Spleen (tissue), 11 donors: ENCODE results near the gene GAS2. TPM values are rescaled to one million over a fixed set of nuclear protein-coding genes. Genes with fewer than 3 reads are reported as not detected.

Experiments
- DNase-seq: peaks from one replicate; pipeline ENCODE4 v3.0.0-alpha.2; 2020
- H3K27ac ChIP-seq, 8 donors: fragments of 200-600 bp; sonication (generic) in 7 of 8; 1 replicate in 4 of 8; 2 replicates in 4 of 8; pipeline versions ENCODE4 v1.5.0 to v1.8.0; 2016 to 2021; ENCODE audit warnings: inconsistent platforms in 4 of 8, mild to moderate bottlenecking in 4 of 8, moderate library complexity in 1 of 8
- H3K27me3 ChIP-seq, 7 donors: fragments of 200-600 bp; sonication (generic) in 6 of 7; replicated peaks in 1 of 7; 1 replicate in 4 of 7; 2 replicates in 3 of 7; pipeline versions ENCODE4 v1.5.0 to v1.8.0; 2016 to 2021; ENCODE audit warnings: inconsistent platforms in 3 of 7, mild to moderate bottlenecking in 1 of 7
- H3K36me3 ChIP-seq, 6 donors: fragments of 200-600 bp; sonication (generic) in 5 of 6; 1 replicate in 4 of 6; 2 replicates in 2 of 6; pipeline versions ENCODE4 v1.5.0 to v1.8.0; 2016 to 2021; ENCODE audit warnings: inconsistent platforms in 2 of 6
- H3K4me1 ChIP-seq, 6 donors: fragments of 200-600 bp; sonication (generic) in 5 of 6; 1 replicate in 3 of 6; 2 replicates in 3 of 6; pipeline versions ENCODE4 v1.5.0 to v1.8.0; 2016 to 2021; ENCODE audit warnings: inconsistent platforms in 3 of 6
- H3K4me3 ChIP-seq, 8 donors: fragments of 200-600 bp; sonication (generic) in 7 of 8; 1 replicate in 4 of 8; 2 replicates in 4 of 8; pipeline versions ENCODE4 v1.5.0 to v1.8.0; 2016 to 2021; ENCODE audit warnings: inconsistent platforms in 4 of 8, mild to moderate bottlenecking in 4 of 8, moderate library complexity in 2 of 8
- H3K9me3 ChIP-seq, 8 donors: fragments of 200-600 bp; sonication (generic) in 7 of 8; 1 replicate in 4 of 8; 2 replicates in 4 of 8; pipeline versions ENCODE4 v1.5.0 to v1.8.0; 2016 to 2021; ENCODE audit warnings: inconsistent platforms in 4 of 8
- POLR2A ChIP-seq, 3 donors: fragments of 450-650 bp; IDR thresholded peaks; one replicate each; pipeline ENCODE4 v1.5.1; 2017; ENCODE audit warnings: antibody characterized with exemption in 3 of 3, mild to moderate bottlenecking in 1 of 3
- POLR2AphosphoS5 ChIP-seq, 3 donors: sonication (generic); formaldehyde crosslinking; IDR thresholded peaks; one replicate each; pipeline ENCODE4 v1.5.1; 2017; ENCODE audit warnings: antibody characterized with exemption in 3 of 3
- WGBS, 5 donors: extraction: QIAGEN DNeasy Blood & Tissue Kit in 3 of 5; methylation state at CpG; one replicate each; pipeline versions ENCODE4 v1.1.5 to v1.1.7; 2013 to 2018; 5-methylcytosine and 5-hydroxymethylcytosine counted together
- intact Hi-C: fragments of 100-400 bp; cut with DNase I; formaldehyde crosslinking; loops from one replicate; pipeline ENCODE4 v1.15.0; 2023; ENCODE audit warnings: low total_unique reads
- polyA plus RNA-seq, 3 donors: library from polyadenylated mRNA; stranded (reverse); fragments of 200-250 nt; gene quantifications; one replicate each; pipeline ENCODE4 v1.2.1, GENCODE V29; 2013
- total RNA-seq, 7 donors: library from RNA; depleted of rRNA in 3 of 7; stranded (reverse); fragments of >200 nt in 3 of 7; fragmentation: NEBNext Ultra II Directional in 4 of 7; extraction: Animal tissue kit (Norgen Biotek cat#: 25700) in 4 of 7; gene quantifications; one replicate each; pipeline versions ENCODE4 v1.1.0 to v1.2.1, GENCODE V29; 2016 to 2021
- TF ChIP-seq, protein P1 (sequence below), 11 experiments: fragments of 200-600 bp in 7 of 11; fragments of 450-650 bp in 4 of 11; sonication (generic) in 4 of 11; IDR thresholded peaks in 8 of 11; conservative IDR thresholded peaks in 3 of 11; 1 replicate in 7 of 11; 2 replicates in 4 of 11; pipeline versions ENCODE4 v1.4.0 to v1.8.0; 2016 to 2021; ENCODE audit warnings: antibody characterized with exemption in 11 of 11, inconsistent platforms in 4 of 11, mild to moderate bottlenecking in 1 of 11
- donor health status: healthy with polysubstance abuse.
- donor health status: DM: no; HTN: no; CAD: no; lungs with moderate emphysema.
- donor health status: DM: no; HTN: no; CAD: no.
- donor health status: Bipolar disorder and iron deficiency.
- donor health status: healthy.
- donor health status: DM: no; HTN: no; CAD: no.
- donor health status: DM: yes; HTN: yes; CAD: no.

The GAS2 gene
- total and polyA plus RNA-seq, 10 donors = 1.1 to 9.1 (median 2.2) TPM

DNA sequence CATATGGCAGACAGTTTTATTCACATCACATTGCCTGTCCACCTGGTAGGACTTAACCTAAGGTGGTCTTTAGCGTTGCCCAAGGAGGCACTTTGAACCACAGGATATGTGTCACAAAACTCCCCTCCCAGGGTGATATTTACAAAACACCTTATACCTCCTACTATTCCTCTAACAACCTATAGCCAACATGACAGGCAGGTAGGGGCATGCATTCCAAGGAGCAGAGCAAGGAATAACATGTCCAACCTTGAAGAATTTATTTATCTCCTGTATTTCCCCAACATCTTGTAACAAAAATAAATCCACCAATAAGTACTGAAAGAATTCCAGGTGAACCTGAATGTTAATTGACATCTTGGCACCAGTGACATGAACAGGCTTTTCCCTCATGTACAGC lies 102.7 kb downstream of the GAS2 start:
- no peak for DNase-seq
- Histone ChIP-seq H3K9me3 (no peaks in the 10 kb centered on the region), H3K27me3 (no peaks in the 10 kb centered on the region), H3K4me1 (no peaks in the 10 kb centered on the region), H3K36me3 (no peaks in the 10 kb centered on the region), H3K4me3 (no peak overlapping the region), H3K27ac (no peak overlapping the region)
- TF ChIP-seq POLR2AphosphoS5 (IDR thresholded peaks at IDR 0.05) (no peak), POLR2A (IDR thresholded peaks at IDR 0.05) (no peak)
- TF ChIP-seq, protein P1, sequence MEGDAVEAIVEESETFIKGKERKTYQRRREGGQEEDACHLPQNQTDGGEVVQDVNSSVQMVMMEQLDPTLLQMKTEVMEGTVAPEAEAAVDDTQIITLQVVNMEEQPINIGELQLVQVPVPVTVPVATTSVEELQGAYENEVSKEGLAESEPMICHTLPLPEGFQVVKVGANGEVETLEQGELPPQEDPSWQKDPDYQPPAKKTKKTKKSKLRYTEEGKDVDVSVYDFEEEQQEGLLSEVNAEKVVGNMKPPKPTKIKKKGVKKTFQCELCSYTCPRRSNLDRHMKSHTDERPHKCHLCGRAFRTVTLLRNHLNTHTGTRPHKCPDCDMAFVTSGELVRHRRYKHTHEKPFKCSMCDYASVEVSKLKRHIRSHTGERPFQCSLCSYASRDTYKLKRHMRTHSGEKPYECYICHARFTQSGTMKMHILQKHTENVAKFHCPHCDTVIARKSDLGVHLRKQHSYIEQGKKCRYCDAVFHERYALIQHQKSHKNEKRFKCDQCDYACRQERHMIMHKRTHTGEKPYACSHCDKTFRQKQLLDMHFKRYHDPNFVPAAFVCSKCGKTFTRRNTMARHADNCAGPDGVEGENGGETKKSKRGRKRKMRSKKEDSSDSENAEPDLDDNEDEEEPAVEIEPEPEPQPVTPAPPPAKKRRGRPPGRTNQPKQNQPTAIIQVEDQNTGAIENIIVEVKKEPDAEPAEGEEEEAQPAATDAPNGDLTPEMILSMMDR (IDR thresholded peaks at IDR 0.05 in 8 of 11, conservative IDR thresholded peaks at IDR 0.05 in 3 of 11) = no peak
- intact Hi-C loops = no loop called here
- WGBS, 5 donors = 81 to 92% (median 84%) methylated on average over 1 of the region's 1 CpG

DNA sequence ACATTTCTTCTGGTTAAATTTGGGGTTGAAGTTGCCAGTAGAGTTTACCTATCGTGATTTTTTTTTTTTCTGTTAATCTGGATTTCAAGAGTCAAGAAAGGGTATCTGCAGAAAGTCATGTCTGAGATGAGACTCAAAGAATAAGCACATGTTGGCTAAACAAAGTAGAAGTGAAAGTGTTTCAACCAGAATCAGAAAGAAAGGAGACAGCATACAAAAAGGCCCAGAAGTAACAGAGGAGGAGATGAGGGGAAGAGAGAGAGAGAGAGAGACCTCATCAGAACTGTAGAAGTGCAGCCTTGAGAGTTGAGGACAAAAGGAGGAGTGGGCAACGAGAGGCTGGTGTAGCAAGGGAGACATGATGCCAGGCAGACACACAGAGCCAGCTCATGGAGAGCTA lies 108.3 kb downstream of the GAS2 start:
- Histone ChIP-seq H3K4me3 (no peak overlapping the region), H3K27me3 (no peaks in the 10 kb centered on the region), H3K9me3 (no peaks in the 10 kb centered on the region), H3K36me3 (no peaks in the 10 kb centered on the region), H3K4me1 (no peaks in the 10 kb centered on the region), H3K27ac (no peak overlapping the region)
- no peak for DNase-seq
- WGBS, 5 donors = 68 to 94% (median 80%) methylated on average over 2 of the region's 2 CpGs
- intact Hi-C loops = no loop called here
- TF ChIP-seq, protein P1 (IDR thresholded peaks at IDR 0.05 in 8 of 11, conservative IDR thresholded peaks at IDR 0.05 in 3 of 11) = no peak
- TF ChIP-seq POLR2A (IDR thresholded peaks at IDR 0.05) (no peak), POLR2AphosphoS5 (IDR thresholded peaks at IDR 0.05) (no peak)

DNA sequence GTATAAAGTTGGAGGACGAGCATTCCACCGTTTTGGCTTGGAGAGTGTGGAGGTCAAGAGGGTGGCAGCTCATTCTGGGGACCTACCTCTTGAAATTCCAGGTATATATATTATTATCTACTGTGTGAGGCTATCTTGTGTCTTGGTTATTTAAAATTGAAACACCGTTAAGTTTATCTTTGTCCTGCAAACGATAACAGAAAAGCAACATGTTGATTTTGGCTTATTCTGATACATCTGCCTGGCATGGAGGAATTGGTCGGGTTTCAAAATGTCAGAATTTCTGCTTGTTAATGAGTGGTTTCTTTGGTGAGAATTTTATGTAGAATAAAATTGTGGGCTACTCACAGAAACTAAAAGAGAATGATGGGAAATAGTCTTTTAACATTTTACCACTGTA lies 108.8 kb downstream of the GAS2 start:
- no peaks in the 10 kb centered on the region for H3K9me3 ChIP-seq
- 81 to 95% (median 86%) methylated on average over 5 of the region's 5 CpGs for WGBS, 5 donors
- no peaks in the 10 kb centered on the region for H3K36me3 ChIP-seq
- intact Hi-C loops = no loop called here
- no peak for DNase-seq
- no peak overlapping the region for H3K27ac ChIP-seq
- no peaks in the 10 kb centered on the region for H3K4me1 ChIP-seq
- no peaks in the 10 kb centered on the region for H3K27me3 ChIP-seq
- H3K4me3 ChIP-seq = no peak overlapping the region
- TF ChIP-seq, protein P1 (IDR thresholded peaks at IDR 0.05 in 8 of 11, conservative IDR thresholded peaks at IDR 0.05 in 3 of 11) = no peak
- TF ChIP-seq POLR2AphosphoS5 (IDR thresholded peaks at IDR 0.05) (no peak), POLR2A (IDR thresholded peaks at IDR 0.05) (no peak)

DNA sequence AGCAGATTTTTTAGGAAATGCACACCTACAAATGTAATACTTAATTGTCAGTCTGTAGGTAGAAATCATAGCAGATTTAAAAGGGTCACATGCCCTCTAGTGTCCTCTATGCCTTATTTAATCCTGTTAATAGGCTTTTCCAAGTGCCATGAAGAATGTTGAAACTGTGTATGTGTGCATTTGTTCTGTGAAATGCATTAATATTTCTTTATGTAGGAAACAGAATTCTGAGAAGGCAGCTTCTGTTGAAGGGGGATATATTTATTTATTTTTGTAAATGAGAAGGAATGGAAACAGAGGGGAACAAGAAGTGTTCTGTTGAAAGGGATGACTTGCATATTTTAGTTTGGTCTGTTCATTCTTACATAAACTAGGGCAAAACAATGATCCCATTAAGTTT lies 112.2 kb downstream of the GAS2 start:
- H3K27me3 ChIP-seq = no peaks in the 10 kb centered on the region
- intact Hi-C loops = no loop called here
- peaks cover 0 to 9% (median 2%) of the 10 kb centered on the region in 6 donors for H3K4me1 ChIP-seq
- no peaks in the 10 kb centered on the region for H3K36me3 ChIP-seq
- no peak overlapping the region for H3K4me3 ChIP-seq
- H3K27ac ChIP-seq = no peak overlapping the region
- H3K9me3 ChIP-seq = no peaks in the 10 kb centered on the region
- no peak for DNase-seq
- TF ChIP-seq POLR2AphosphoS5 (IDR thresholded peaks at IDR 0.05) (no peak), POLR2A (IDR thresholded peaks at IDR 0.05) (no peak)
- TF ChIP-seq, protein P1 (IDR thresholded peaks at IDR 0.05 in 8 of 11, conservative IDR thresholded peaks at IDR 0.05 in 3 of 11) = no peak
